Common myeloid progenitor, CD34-positive (primary cell): ENCODE measurements around the gene RERE.

Experiments used
- CTCF ChIA-PET: fragments of 350-600 bp; sonication (Branson Sonifier 250); formaldehyde crosslinking; loops from one replicate; lab custom pipeline; 2021; ENCODE audit warnings: antibody characterized with exemption; lab: Charles Lee
- POLR2A ChIA-PET: fragments of 350-600 bp; sonication (Branson Sonifier 250); formaldehyde crosslinking; loops from one replicate; lab custom pipeline; 2021; ENCODE audit warnings: antibody characterized with exemption; lab: Charles Lee
- DNase-seq, 3 donors: peaks; one replicate each; pipeline versions ENCODE4 v3.0.0 to v3.0.0-alpha.2; 2013
- H3K27ac ChIP-seq, 2 experiments: 1 replicate in 1 of 2; 2 replicates in 1 of 2; pipeline ENCODE4 v1.7.0; 2013; ENCODE audit warnings: inconsistent platforms in 2 of 2, low read length in 2 of 2, mild to moderate bottlenecking in 2 of 2, low read depth in 1 of 2, moderate library complexity in 1 of 2; ENCODE audit not compliant: severe bottlenecking in 2 of 2, insufficient read depth in 1 of 2, poor library complexity in 1 of 2
- H3K27me3 ChIP-seq, 5 experiments: replicated peaks in 2 of 5; 1 replicate in 3 of 5; 2 replicates in 2 of 5; pipeline versions ENCODE4 v1.6.1 to v1.7.0; 2013; ENCODE audit warnings: low read length in 4 of 5, mild to moderate bottlenecking in 2 of 5, moderate library complexity in 2 of 5, inconsistent platforms in 1 of 5; ENCODE audit not compliant: insufficient read depth in 5 of 5, control insufficient read depth in 4 of 5
- H3K36me3 ChIP-seq, 4 experiments: 1 replicate in 2 of 4; 2 replicates in 2 of 4; pipeline versions ENCODE4 v1.6.1 to v1.7.0; 2013; ENCODE audit warnings: low read length in 3 of 4, control low read depth in 1 of 4, mild to moderate bottlenecking in 1 of 4; ENCODE audit not compliant: control insufficient read depth in 4 of 4, insufficient read depth in 4 of 4
- H3K4me1 ChIP-seq, 4 experiments: 1 replicate in 3 of 4; 2 replicates in 1 of 4; pipeline versions ENCODE4 v1.6.1 to v1.7.1; 2013; ENCODE audit warnings: low read length in 3 of 4, mild to moderate bottlenecking in 3 of 4, control low read depth in 1 of 4, inconsistent platforms in 1 of 4, moderate library complexity in 1 of 4; ENCODE audit not compliant: control insufficient read depth in 4 of 4, insufficient read depth in 4 of 4; ENCODE audit errors: control extremely low read depth in 1 of 4
- H3K4me3 ChIP-seq, 7 experiments: 1 replicate in 4 of 7; 2 replicates in 3 of 7; pipeline versions ENCODE4 v1.5.1 to v1.7.0; 2013; ENCODE audit warnings: mild to moderate bottlenecking in 7 of 7, low read length in 6 of 7, moderate library complexity in 6 of 7, inconsistent platforms in 2 of 7, low read depth in 2 of 7, control low read depth in 1 of 7; ENCODE audit not compliant: insufficient read depth in 4 of 7, control insufficient read depth in 1 of 7; ENCODE audit errors: extremely low read depth in 1 of 7
- H3K9me3 ChIP-seq, 5 experiments: 1 replicate in 4 of 5; 2 replicates in 1 of 5; pipeline versions ENCODE4 v1.6.1 to v1.7.1; 2013; ENCODE audit warnings: low read length in 4 of 5, mild to moderate bottlenecking in 2 of 5, inconsistent platforms in 1 of 5, low read depth in 1 of 5, moderate library complexity in 1 of 5; ENCODE audit not compliant: control insufficient read depth in 4 of 5, insufficient read depth in 2 of 5; ENCODE audit errors: control extremely low read depth in 1 of 5
- WGBS: methylation state at CpG from one replicate; pipeline ENCODE4 v1.1.5; 2013; ENCODE audit not compliant: insufficient coverage; 5-methylcytosine and 5-hydroxymethylcytosine counted together

RERE gene

DNA sequence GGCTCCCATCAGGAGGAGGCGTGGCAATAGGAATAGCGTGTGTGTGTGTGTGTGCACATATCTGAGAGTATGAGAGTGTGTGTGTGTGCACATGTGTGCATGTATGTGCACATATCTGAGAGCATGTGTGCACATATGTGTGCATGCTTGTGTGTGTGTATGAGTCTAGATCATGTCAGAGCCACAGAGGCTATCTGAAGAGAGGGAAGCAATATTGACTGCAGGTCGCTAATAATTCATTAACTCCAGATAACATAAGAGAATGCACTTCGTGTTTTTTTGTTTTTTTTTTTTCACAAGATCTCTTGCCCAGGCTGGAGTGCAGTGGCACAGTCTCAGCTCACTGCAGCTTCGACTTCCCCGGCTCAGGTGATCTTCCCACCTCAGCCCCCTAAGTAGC lies 504.2 kb downstream of the RERE start:
- POLR2A ChIA-PET = interaction anchor here (0.6 kb wide), 1 partner anchor 35 kb away, joined by 3 read pairs; no protein-coding TSS in a partner anchor
- no peaks in the 10 kb centered on the region for H3K36me3 ChIP-seq
- CTCF ChIA-PET = interaction anchor here (4.3 to 9.8 kb wide), 2 partner anchors 283 to 298 kb away, joined by 54 to 89 read pairs; partner anchors contain the start of gene ERRFI1
- H3K4me1 ChIP-seq = peaks cover 0 to 10% (median 7%) of the 10 kb centered on the region in 4 experiments
- DNase-seq = no peak
- no peak overlapping the region for H3K4me3 ChIP-seq
- H3K27ac ChIP-seq = no peak overlapping the region
- H3K9me3 ChIP-seq = peaks cover 0 to 6% (median 0%) of the 10 kb centered on the region in 5 experiments
- WGBS = 81% methylated on average over 4 of the region's 6 CpGs
- H3K27me3 ChIP-seq = peaks cover 0 to 42% (median 12%) of the 10 kb centered on the region in 5 experiments

DNA sequence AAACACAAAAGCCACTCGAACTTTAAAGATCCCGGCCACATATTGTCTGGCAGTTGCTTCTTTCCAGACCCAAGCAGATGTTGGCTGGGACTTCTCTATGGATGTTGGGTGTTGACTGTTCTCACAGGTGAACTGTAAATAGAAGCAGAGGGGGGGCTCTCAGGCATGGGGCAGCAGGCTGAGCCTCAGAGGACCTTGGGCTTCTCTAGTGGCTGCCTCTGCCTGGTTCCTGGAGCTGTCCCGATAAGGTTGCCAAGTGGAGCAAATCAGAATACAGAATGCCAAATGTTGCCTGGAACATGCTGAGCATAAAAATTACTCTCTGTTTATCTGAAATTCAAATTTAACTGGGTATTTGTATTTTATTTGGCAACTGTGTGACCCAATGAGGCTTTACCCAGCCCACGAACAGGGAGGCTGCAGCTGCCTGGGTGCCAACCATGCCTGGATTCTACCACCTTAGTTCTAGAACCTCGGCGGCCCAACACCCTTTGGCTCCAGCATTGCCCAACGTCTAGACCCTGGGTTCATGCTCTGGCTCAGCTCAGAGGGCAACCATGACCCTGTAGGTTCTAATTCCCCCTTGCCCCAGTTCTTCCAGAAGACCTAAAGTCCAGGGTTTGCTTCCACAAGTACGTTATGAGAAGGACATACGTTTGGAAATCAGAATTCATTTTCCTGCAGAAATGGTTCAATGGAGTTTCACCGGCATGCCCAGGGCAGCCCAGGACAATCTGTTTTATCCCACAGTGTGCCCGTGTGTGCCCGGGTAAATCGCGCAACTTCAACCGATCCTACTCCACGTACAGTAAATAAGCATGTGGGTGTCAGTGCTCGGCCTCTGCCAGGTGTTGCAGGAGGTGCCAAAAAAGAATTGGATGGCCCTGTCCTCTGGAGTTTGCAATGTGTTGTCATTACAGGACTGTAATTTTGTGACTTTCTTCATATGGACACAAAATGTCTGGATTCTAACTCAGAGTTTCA lies 504.9 kb downstream of the RERE start:
- Histone ChIP-seq H3K27me3 (peaks cover 0 to 36% (median 12%) of the 10 kb centered on the region in 5 experiments), H3K9me3 (peaks cover 0 to 6% (median 0%) of the 10 kb centered on the region in 5 experiments), H3K4me1 (peaks cover 0 to 4% (median 1%) of the 10 kb centered on the region in 4 experiments), H3K36me3 (no peaks in the 10 kb centered on the region), H3K27ac (no peak overlapping the region), H3K4me3 (no peak overlapping the region)
- no peak for DNase-seq
- WGBS = 95% methylated on average over 16 of the region's 17 CpGs
- ChIA-PET POLR2A (no interaction called here), CTCF (interaction anchor here (0.7 to 9.8 kb wide), 3 partner anchors 282 to 297 kb away, joined by 3 to 89 read pairs (median 54); partner anchors contain the start of gene ERRFI1)

DNA sequence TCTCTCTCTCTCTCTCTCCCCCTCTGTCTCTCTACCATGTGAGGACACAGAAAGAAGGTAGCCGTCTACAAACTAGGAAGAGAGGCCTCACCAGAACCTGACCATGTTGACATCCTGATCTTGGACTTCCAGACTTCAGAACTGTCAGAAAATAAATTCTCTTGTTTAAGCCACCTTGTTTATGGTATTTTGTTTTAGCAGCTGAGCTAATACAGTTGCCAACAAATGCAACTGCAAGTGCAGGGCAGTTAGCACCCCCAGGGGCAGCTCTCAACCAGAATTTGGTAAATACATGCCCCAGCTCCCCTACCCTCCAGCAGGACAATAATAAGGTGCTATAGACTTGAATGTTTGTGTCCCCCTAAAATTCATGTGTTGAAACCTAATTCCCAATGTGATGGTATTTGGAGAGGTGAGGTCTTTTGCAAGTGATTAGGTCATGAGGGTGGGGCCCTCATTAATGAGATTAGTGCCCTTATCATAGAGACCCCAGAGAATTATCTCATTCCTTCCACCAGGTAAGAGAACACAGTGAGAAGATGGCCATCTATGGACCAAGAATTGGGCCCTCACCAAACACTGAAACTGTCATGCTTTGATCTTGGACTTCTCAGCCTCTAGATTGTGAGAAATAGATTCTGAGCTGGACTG lies 506.2 kb downstream of the RERE start:
- POLR2A ChIA-PET = no interaction called here
- Histone ChIP-seq H3K9me3 (peaks cover 0 to 6% (median 0%) of the 10 kb centered on the region in 5 experiments), H3K36me3 (no peaks in the 10 kb centered on the region), H3K4me1 (peaks cover 0 to 3% (median 1%) of the 10 kb centered on the region in 4 experiments), H3K4me3 (no peak overlapping the region), H3K27me3 (peaks cover 0 to 22% (median 8%) of the 10 kb centered on the region in 5 experiments), H3K27ac (no peak overlapping the region)
- no peak for DNase-seq
- CTCF ChIA-PET = interaction anchor here (0.7 to 9.8 kb wide), 2 partner anchors 280 to 296 kb away, joined by 3 to 89 read pairs; no protein-coding TSS in a partner anchor
- 40% methylated on average over 1 of the region's 1 CpG for WGBS

DNA sequence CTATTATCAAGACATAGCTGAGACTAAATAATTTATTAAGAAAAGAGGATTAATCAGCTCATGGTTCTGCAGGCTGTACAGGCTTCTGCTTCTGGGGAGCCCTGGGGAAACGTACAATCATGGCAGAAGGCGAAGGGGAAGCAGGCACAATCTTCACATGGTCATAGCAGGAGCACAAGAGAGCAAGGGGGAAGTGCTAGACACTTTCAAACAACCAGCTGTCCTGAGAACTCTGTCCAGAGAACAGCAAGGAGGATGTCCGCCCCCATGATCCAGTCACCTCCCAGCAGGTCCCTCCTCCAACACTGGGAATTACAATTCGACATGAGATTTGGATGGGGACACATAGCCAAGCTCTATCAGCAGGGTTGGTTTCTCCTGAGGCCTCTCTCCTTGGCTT lies 509.8 kb downstream of the RERE start:
- Histone ChIP-seq H3K27ac (no peak overlapping the region), H3K4me3 (no peak overlapping the region), H3K36me3 (no peaks in the 10 kb centered on the region), H3K4me1 (no peaks in the 10 kb centered on the region), H3K9me3 (peaks cover 0 to 6% (median 0%) of the 10 kb centered on the region in 5 experiments), H3K27me3 (peaks cover 0 to 1% (median 0%) of the 10 kb centered on the region in 5 experiments)
- DNase-seq = no peak
- WGBS = 92% methylated on average over 4 of the region's 4 CpGs
- POLR2A ChIA-PET = interaction anchor here (0.6 kb wide), 1 partner anchor 14 kb away, joined by 3 read pairs; no protein-coding TSS in a partner anchor
- CTCF ChIA-PET = interaction anchor here (9.8 kb wide), 1 partner anchor 293 kb away, joined by 89 read pairs; no protein-coding TSS in a partner anchor

DNA sequence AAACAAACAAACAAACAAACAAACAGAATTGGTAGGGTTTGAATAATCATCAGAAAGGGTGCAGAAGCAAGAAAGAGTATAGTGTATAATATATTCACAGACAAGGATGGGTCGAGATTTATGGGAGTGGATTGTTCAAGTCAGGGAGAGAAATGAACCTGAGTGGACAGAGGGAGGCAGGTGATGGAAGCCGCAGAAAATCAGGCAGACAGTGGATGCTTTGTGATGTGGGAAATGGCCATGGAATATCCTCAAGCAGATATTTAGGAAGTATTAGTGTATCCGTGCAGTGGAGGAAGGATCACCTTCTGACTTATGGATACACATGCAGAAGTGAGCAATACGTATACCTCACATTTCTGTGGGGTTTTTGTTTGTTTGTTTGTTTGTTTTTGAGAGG lies 513.6 kb downstream of the RERE start:
- no peak overlapping the region for H3K4me3 ChIP-seq
- H3K9me3 ChIP-seq = no peaks in the 10 kb centered on the region
- CTCF ChIA-PET = no interaction called here
- peaks cover 0 to 5% (median 0%) of the 10 kb centered on the region in 5 experiments for H3K27me3 ChIP-seq
- DNase-seq = no peak
- no peaks in the 10 kb centered on the region for H3K36me3 ChIP-seq
- POLR2A ChIA-PET = interaction anchor here (0.8 kb wide), 1 partner anchor 132 kb away, joined by 3 read pairs; no protein-coding TSS in a partner anchor
- whole genome bisulfite sequencing = 100% methylated on average over 4 of the region's 4 CpGs
- H3K4me1 ChIP-seq = no peaks in the 10 kb centered on the region
- no peak overlapping the region for H3K27ac ChIP-seq

DNA sequence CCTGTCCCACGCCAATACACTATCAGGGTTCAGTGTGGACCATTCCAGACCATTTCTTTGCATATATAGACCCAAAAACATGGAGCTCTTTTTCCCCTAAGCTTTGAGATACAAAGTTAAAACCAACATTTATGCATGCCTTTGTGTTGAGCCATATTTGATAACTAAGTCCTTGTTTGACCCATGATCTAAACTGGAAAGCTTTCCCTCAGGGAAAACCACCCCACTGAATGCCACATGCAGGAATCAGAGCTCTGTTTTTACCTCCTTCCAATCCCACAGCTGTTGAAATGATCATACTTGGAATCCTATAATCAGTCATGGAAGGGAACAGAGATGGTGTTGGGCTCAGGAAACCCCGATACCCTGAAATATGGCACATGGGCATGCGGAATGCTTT lies 514.3 kb downstream of the RERE start:
- no peaks in the 10 kb centered on the region for H3K4me1 ChIP-seq
- 100% methylated on average over 3 of the region's 3 CpGs for WGBS
- ChIA-PET CTCF (no interaction called here), POLR2A (interaction anchor here (0.8 kb wide), 1 partner anchor 131 kb away, joined by 3 read pairs; no protein-coding TSS in a partner anchor)
- H3K27me3 ChIP-seq = peaks cover 0 to 5% (median 0%) of the 10 kb centered on the region in 5 experiments
- no peaks in the 10 kb centered on the region for H3K36me3 ChIP-seq
- DNase-seq = no peak
- no peak overlapping the region for H3K4me3 ChIP-seq
- H3K9me3 ChIP-seq = no peaks in the 10 kb centered on the region
- no peak overlapping the region for H3K27ac ChIP-seq
